ENCODE data around the gene ITPR1.

DNA sequence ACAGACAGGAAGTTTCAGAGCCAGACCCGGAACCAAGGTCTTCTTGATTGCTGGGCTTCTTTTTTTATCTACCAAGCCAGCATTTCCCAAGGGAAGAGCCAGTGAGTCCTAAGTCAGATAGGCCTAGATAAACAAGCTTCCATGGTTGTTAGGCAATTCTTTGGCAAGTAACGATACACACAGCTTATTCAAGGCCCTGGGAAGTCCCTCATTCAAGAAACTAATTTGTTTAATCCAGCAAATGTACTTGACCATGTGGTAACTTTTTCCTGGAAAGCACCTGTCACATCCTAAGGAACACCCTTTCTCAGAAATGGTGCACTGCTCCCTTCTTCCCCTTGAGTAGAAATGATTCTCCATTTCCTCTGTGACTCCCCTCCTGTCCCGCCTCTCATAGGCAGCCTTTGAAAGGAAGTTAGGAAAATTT lies 209.9 kb downstream of the ITPR1 start:
- no peak for TF ChIP-seq FOXP2 (optimal IDR thresholded peaks at IDR 0.05; ENCODE audit: borderline replicate concordance, extremely low read depth, extremely low read length, insufficient read depth)
- TF ChIP-seq SIN3A (IDR thresholded peaks at IDR 0.05; ENCODE audit: borderline replicate concordance, insufficient read depth, low read length) = no peak
- no peak for TF ChIP-seq POLR2AphosphoS5 (IDR thresholded peaks at IDR 0.05; ENCODE audit: low read depth, low read length)

All from PFSK-1 (cell line).